GM12878 (cell line): ENCODE data around the gene MTM1. TPM values are rescaled to one million over a fixed set of nuclear protein-coding genes. Genes with fewer than 3 reads are reported as not detected.

ENCODE experiments used
- ATAC-seq: fragments of 200-7000 bp; cut with Tn5 transposase; 3 replicates; pipeline ENCODE4 v1.9.1; 2020; ENCODE audit warnings: mild to moderate bottlenecking, moderate library complexity
- BruUV-seq: library from RNA; stranded (reverse); fragments of 400-500 nt; replicated peaks from 2 replicates; lab custom pipeline; 2021; lab: Mats Ljungman, UMichigan
- CTCF ChIA-PET: fragments of 300-600 bp; sonication (Branson Sonifier 250); formaldehyde crosslinking; extraction: SDS; loops from one replicate; lab custom pipeline; 2021; ENCODE audit warnings: inconsistent platforms; lab: Yijun Ruan, JAX
- POLR2A ChIA-PET: fragments of 350-600 bp; formaldehyde crosslinking; extraction: SDS; loops from one replicate; lab custom pipeline; 2021; ENCODE audit warnings: inconsistent platforms; lab: Charles Lee
- RAD21 ChIA-PET: fragments of 300-600 bp; sonication (Branson Sonifier 250); formaldehyde crosslinking; loops from one replicate; lab custom pipeline; 2023; ENCODE audit warnings: antibody characterized with exemption; ENCODE audit not compliant: unreplicated experiment; lab: Charles Lee
- SMC1A ChIA-PET: fragments of 300-600 bp; sonication (Branson Sonifier 250); formaldehyde crosslinking; loops from one replicate; lab custom pipeline; 2023; ENCODE audit not compliant: unreplicated experiment, uncharacterized antibody; lab: Charles Lee
- DNase-seq: peaks from one replicate; pipeline ENCODE4 v3.0.0-alpha.2; 2011; ENCODE audit warnings: low read depth, low spot score
- FAIRE-seq: peaks from 3 replicates; lab custom pipeline; 2011; peaks lifted over from hg19 to GRCh38; lab: Jason Lieb, UNC
- H2AFZ ChIP-seq: 2 replicates; pipeline ENCODE4 v1.6.0; 2011; ENCODE audit warnings: low read depth, low read length, control low read depth; ENCODE audit not compliant: control insufficient read depth
- H3K27ac ChIP-seq: 2 replicates; pipeline ENCODE4 v1.5.1; 2011; ENCODE audit warnings: control low read depth; ENCODE audit not compliant: control insufficient read depth, insufficient read depth
- H3K27me3 ChIP-seq, 2 experiments: replicated peaks in 1 of 2; 2 replicates each; pipeline versions ENCODE4 v1.6.0 to v1.6.1; 2011; ENCODE audit warnings: low read length in 1 of 2; ENCODE audit not compliant: control insufficient read depth in 2 of 2, insufficient read depth in 2 of 2
- H3K36me3 ChIP-seq, 2 experiments: 2 replicates each; pipeline ENCODE4 v1.5.1; 2011; ENCODE audit warnings: low read length in 1 of 2; ENCODE audit not compliant: control insufficient read depth in 2 of 2, insufficient read depth in 2 of 2
- H3K4me1 ChIP-seq: 2 replicates; pipeline ENCODE4 v1.6.1; 2011; ENCODE audit warnings: mild to moderate bottlenecking, low read length, moderate library complexity, mixed read lengths; ENCODE audit not compliant: control insufficient read depth, insufficient read depth
- H3K4me2 ChIP-seq: 2 replicates; pipeline ENCODE4 v1.6.0; 2011; ENCODE audit warnings: control low read depth; ENCODE audit not compliant: control insufficient read depth, insufficient read depth
- H3K4me3 ChIP-seq: fragments of 200-600 bp; sonication (generic); 2 replicates; pipeline ENCODE4 v1.5.1; 2016
- H3K79me2 ChIP-seq: 2 replicates; pipeline ENCODE4 v1.6.0; 2011; ENCODE audit warnings: low read length; ENCODE audit not compliant: control insufficient read depth, insufficient read depth
- H3K9ac ChIP-seq: 2 replicates; pipeline ENCODE4 v1.8.0; 2011; ENCODE audit warnings: low read length, control low read depth, mixed read lengths; ENCODE audit not compliant: control insufficient read depth, insufficient read depth
- H3K9me3 ChIP-seq: replicated peaks from 3 replicates; pipeline ENCODE4 v1.5.1; 2011; ENCODE audit warnings: mild to moderate bottlenecking, low read length; ENCODE audit not compliant: control insufficient read depth, insufficient read depth
- H4K20me1 ChIP-seq: 2 replicates; pipeline ENCODE4 v1.6.0; 2011; ENCODE audit not compliant: control insufficient read depth, insufficient read depth
- BHLHE40 ChIP-seq, 2 experiments: fragments of 450-650 bp in 1 of 2; IDR thresholded peaks; 2 replicates each; pipeline ENCODE4 v1.6.1; 2011 to 2017; ENCODE audit warnings: low read depth in 2 of 2, borderline replicate concordance in 1 of 2, improper control_type of control experiment in 1 of 2, low read length in 1 of 2, mild to moderate bottlenecking in 1 of 2
- HDAC2 ChIP-seq: fragments of 200-600 bp; sonication (generic); IDR thresholded peaks from 2 replicates; pipeline ENCODE4 v1.6.1; 2017
- MYB ChIP-seq: fragments of 150-350 bp; IDR thresholded peaks from 2 replicates; pipeline ENCODE4 v1.6.1; 2014; ENCODE audit warnings: mild to moderate bottlenecking, low read depth, low read length, borderline replicate concordance
- MYC ChIP-seq: IDR thresholded peaks from 2 replicates; pipeline ENCODE4 v1.6.1; 2011; ENCODE audit warnings: mild to moderate bottlenecking, low read length, moderate library complexity, inconsistent platforms; ENCODE audit not compliant: insufficient read depth, insufficient replicate concordance, insufficient read length, severe bottlenecking
- NR2F1 ChIP-seq: fragments of 450-650 bp; conservative IDR thresholded peaks from 2 replicates; pipeline ENCODE4 v1.6.1; 2017; ENCODE audit warnings: mild to moderate bottlenecking
- POLR2A ChIP-seq: IDR thresholded peaks from 2 replicates; pipeline ENCODE4 v1.6.1; 2011; ENCODE audit warnings: low read depth, mild to moderate bottlenecking, low read length
- POU2F2 ChIP-seq: IDR thresholded peaks from 3 replicates; pipeline ENCODE4 v1.6.1; 2011; ENCODE audit warnings: low read depth, mild to moderate bottlenecking, low read length, borderline replicate concordance
- SREBF1 ChIP-seq: IDR thresholded peaks from 2 replicates; pipeline ENCODE4 v1.6.1; 2012; ENCODE audit warnings: mild to moderate bottlenecking, low read length
- WGBS: methylation state at CpG from one replicate; pipeline ENCODE4 v1.1.6; 2016; ENCODE audit warnings: low lambda C conversion rate; ENCODE audit not compliant: insufficient replicate concordance, insufficient coverage; ENCODE audit errors: missing lambda C conversion rate; 5-methylcytosine and 5-hydroxymethylcytosine counted together
- in situ Hi-C: fragments of 300-500 bp; cut with MboI; formaldehyde crosslinking; loops from 9 replicates; pipeline ENCODE4 v1.14.3; 2018; ENCODE audit warnings: mixed read lengths
- intact Hi-C: fragments of 100-400 bp; cut with micrococcal nuclease; formaldehyde crosslinking; loops from one replicate; pipeline ENCODE4 v1.14.2; 2022; ENCODE audit not compliant: unreplicated experiment
- polyA plus RNA-seq, 11 experiments: library from polyadenylated mRNA; depleted of rRNA in 4 of 11; unstranded in 6 of 11; stranded (reverse) in 5 of 11; fragments of >200 nt; fragmentation: Nextera tagmentation in 4 of 11; fragmentation: Illumina TruSeq in 1 of 11; extraction: Ambion mirVana in 4 of 11; extraction: Trizol in 1 of 11; gene quantifications; 1 replicate in 1 of 11; 2 replicates in 10 of 11; pipeline versions ENCODE4 v1.2.1 to v1.2.3, GENCODE V29; 2011 to 2016; ENCODE audit warnings: inconsistent platforms in 2 of 11, missing spikeins in 2 of 11, low read depth in 1 of 11
- total RNA-seq, 4 experiments: library from RNA; depleted of rRNA in 3 of 4; stranded (reverse); fragments of >200 nt in 3 of 4; fragmentation: Illumina TruSeq in 1 of 4; extraction: Trizol in 1 of 4; gene quantifications; 2 replicates each; pipeline versions ENCODE4 v1.2.1 to v1.2.3, GENCODE V29; 2013 to 2021
- TF ChIP-seq, protein P1 (sequence below): fragments of 450-650 bp; IDR thresholded peaks from 2 replicates; pipeline ENCODE4 v1.6.1; 2017; ENCODE audit warnings: borderline replicate concordance
- TF ChIP-seq, protein P2 (sequence below): fragments of 450-650 bp; IDR thresholded peaks from 2 replicates; pipeline ENCODE4 v1.6.1; 2017; ENCODE audit warnings: low read depth, mild to moderate bottlenecking, moderate library complexity
- TF ChIP-seq, protein P3 (sequence below): IDR thresholded peaks from 2 replicates; pipeline ENCODE4 v1.6.1; 2011; ENCODE audit warnings: mild to moderate bottlenecking, low read depth, low read length, moderate library complexity; ENCODE audit not compliant: insufficient replicate concordance
- TF ChIP-seq, protein P4 (sequence below): fragments of 450-650 bp; formaldehyde crosslinking; IDR thresholded peaks from 2 replicates; pipeline ENCODE4 v1.5.0; 2022; ENCODE audit warnings: mild to moderate bottlenecking, missing genetic modification characterization
- TF ChIP-seq, protein P5 (sequence below): fragments of 150-350 bp; IDR thresholded peaks from 2 replicates; pipeline ENCODE4 v1.6.1; 2016; ENCODE audit warnings: low read depth, low read length

Gene MTM1
- total and polyA plus RNA-seq, 10 of the 15 experiments (the other 5 are each of a cell fraction or from before 2014, with no cell fraction given): 3.9 to 13.3 (median 8.4) TPM

DNA sequence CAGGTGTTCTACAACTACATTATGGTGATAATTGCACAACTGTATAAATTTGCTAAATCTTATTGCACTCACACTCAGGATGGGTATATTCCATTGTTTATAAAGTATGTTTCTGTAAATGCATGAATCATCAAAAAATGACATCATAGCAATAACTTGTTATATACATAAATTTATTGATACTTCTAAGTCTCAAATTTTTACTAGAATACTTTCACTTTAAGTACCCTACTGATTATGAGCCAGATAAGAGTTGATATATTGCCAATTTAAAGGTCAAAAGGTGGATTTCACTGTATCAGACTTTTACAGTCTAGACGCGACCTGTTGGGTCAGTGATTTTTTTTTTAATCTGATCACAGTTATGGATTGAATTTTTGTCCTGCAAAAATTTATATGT is 87.4 kb downstream of the MTM1 start:
- Histone ChIP-seq H3K36me3 (no peaks in the 10 kb centered on the region; a peak in 1 of 4 replicates), H3K4me1 (no peaks in the 10 kb centered on the region), H3K4me2 (no peak overlapping the region), H4K20me1 (no peaks in the 10 kb centered on the region), H2AFZ (no peak overlapping the region), H3K9ac (no peak overlapping the region), H3K27ac (no peak overlapping the region), H3K79me2 (no peaks in the 10 kb centered on the region), H3K27me3 (no peaks in the 10 kb centered on the region), H3K4me3 (no peak overlapping the region), H3K9me3 (no peaks in the 10 kb centered on the region; the same call in 2 of the 3 replicates)
- TF ChIP-seq, protein P1, sequence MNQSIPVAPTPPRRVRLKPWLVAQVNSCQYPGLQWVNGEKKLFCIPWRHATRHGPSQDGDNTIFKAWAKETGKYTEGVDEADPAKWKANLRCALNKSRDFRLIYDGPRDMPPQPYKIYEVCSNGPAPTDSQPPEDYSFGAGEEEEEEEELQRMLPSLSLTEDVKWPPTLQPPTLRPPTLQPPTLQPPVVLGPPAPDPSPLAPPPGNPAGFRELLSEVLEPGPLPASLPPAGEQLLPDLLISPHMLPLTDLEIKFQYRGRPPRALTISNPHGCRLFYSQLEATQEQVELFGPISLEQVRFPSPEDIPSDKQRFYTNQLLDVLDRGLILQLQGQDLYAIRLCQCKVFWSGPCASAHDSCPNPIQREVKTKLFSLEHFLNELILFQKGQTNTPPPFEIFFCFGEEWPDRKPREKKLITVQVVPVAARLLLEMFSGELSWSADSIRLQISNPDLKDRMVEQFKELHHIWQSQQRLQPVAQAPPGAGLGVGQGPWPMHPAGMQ: no peak
- TF ChIP-seq, protein P2, sequence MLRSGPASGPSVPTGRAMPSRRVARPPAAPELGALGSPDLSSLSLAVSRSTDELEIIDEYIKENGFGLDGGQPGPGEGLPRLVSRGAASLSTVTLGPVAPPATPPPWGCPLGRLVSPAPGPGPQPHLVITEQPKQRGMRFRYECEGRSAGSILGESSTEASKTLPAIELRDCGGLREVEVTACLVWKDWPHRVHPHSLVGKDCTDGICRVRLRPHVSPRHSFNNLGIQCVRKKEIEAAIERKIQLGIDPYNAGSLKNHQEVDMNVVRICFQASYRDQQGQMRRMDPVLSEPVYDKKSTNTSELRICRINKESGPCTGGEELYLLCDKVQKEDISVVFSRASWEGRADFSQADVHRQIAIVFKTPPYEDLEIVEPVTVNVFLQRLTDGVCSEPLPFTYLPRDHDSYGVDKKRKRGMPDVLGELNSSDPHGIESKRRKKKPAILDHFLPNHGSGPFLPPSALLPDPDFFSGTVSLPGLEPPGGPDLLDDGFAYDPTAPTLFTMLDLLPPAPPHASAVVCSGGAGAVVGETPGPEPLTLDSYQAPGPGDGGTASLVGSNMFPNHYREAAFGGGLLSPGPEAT: no peak
- TF ChIP-seq MYC (no peak), MYB (no peak), NR2F1 (no peak), SREBF1 (no peak), POLR2A (no peak), POU2F2 (no peak), HDAC2 (no peak), BHLHE40 (IDR thresholded peaks at IDR 0.05; ENCODE audit: borderline replicate concordance in 1 of 2, low read depth in 2 of 2, low read length in 1 of 2) (no peak)
- TF ChIP-seq, protein P3, sequence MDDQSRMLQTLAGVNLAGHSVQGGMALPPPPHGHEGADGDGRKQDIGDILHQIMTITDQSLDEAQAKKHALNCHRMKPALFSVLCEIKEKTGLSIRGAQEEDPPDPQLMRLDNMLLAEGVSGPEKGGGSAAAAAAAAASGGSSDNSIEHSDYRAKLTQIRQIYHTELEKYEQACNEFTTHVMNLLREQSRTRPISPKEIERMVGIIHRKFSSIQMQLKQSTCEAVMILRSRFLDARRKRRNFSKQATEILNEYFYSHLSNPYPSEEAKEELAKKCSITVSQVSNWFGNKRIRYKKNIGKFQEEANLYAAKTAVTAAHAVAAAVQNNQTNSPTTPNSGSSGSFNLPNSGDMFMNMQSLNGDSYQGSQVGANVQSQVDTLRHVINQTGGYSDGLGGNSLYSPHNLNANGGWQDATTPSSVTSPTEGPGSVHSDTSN: no peak
- TF ChIP-seq, protein P4, sequence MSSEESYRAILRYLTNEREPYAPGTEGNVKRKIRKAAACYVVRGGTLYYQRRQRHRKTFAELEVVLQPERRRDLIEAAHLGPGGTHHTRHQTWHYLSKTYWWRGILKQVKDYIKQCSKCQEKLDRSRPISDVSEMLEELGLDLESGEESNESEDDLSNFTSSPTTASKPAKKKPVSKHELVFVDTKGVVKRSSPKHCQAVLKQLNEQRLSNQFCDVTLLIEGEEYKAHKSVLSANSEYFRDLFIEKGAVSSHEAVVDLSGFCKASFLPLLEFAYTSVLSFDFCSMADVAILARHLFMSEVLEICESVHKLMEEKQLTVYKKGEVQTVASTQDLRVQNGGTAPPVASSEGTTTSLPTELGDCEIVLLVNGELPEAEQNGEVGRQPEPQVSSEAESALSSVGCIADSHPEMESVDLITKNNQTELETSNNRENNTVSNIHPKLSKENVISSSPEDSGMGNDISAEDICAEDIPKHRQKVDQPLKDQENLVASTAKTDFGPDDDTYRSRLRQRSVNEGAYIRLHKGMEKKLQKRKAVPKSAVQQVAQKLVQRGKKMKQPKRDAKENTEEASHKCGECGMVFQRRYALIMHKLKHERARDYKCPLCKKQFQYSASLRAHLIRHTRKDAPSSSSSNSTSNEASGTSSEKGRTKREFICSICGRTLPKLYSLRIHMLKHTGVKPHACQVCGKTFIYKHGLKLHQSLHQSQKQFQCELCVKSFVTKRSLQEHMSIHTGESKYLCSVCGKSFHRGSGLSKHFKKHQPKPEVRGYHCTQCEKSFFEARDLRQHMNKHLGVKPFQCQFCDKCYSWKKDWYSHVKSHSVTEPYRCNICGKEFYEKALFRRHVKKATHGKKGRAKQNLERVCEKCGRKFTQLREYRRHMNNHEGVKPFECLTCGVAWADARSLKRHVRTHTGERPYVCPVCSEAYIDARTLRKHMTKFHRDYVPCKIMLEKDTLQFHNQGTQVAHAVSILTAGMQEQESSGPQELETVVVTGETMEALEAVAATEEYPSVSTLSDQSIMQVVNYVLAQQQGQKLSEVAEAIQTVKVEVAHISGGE (CRISPR knock-in tag): no peak
- TF ChIP-seq, protein P5, sequence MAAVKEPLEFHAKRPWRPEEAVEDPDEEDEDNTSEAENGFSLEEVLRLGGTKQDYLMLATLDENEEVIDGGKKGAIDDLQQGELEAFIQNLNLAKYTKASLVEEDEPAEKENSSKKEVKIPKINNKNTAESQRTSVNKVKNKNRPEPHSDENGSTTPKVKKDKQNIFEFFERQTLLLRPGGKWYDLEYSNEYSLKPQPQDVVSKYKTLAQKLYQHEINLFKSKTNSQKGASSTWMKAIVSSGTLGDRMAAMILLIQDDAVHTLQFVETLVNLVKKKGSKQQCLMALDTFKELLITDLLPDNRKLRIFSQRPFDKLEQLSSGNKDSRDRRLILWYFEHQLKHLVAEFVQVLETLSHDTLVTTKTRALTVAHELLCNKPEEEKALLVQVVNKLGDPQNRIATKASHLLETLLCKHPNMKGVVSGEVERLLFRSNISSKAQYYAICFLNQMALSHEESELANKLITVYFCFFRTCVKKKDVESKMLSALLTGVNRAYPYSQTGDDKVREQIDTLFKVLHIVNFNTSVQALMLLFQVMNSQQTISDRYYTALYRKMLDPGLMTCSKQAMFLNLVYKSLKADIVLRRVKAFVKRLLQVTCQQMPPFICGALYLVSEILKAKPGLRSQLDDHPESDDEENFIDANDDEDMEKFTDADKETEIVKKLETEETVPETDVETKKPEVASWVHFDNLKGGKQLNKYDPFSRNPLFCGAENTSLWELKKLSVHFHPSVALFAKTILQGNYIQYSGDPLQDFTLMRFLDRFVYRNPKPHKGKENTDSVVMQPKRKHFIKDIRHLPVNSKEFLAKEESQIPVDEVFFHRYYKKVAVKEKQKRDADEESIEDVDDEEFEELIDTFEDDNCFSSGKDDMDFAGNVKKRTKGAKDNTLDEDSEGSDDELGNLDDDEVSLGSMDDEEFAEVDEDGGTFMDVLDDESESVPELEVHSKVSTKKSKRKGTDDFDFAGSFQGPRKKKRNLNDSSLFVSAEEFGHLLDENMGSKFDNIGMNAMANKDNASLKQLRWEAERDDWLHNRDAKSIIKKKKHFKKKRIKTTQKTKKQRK: no peak
- FAIRE-seq: no peak
- no TSS peak for BruUV-seq
- in situ Hi-C loops: no loop called here
- CTCF ChIA-PET: no interaction called here
- WGBS: 65% methylated on average over 2 of the region's 2 CpGs
- RAD21 ChIA-PET: no interaction called here
- DNase-seq: no peak
- no peak for ATAC-seq
- SMC1A ChIA-PET: no interaction called here
- POLR2A ChIA-PET: no interaction called here
- intact Hi-C loops: no loop called here
